Trophoblast cell (in vitro differentiated cells and primary cell): ENCODE data around the gene SFXN3.

Source experiments
- DNase-seq, 2 donors: peaks; one replicate each; pipeline ENCODE4 v3.0.0-alpha.2; 2016
- H2AFZ ChIP-seq: 2 replicates; pipeline ENCODE4 v1.6.1; 2013; ENCODE audit warnings: low read length, moderate library complexity, mild to moderate bottlenecking; ENCODE audit not compliant: insufficient read depth, poor library complexity
- H2AK5ac ChIP-seq: 2 replicates; pipeline ENCODE4 v1.6.1; 2013; ENCODE audit warnings: mild to moderate bottlenecking, low read length
- H2BK120ac ChIP-seq: 2 replicates; pipeline ENCODE4 v1.6.1; 2013; ENCODE audit warnings: low read length, mild to moderate bottlenecking, moderate library complexity; ENCODE audit not compliant: insufficient read depth, poor library complexity
- H2BK12ac ChIP-seq: 2 replicates; pipeline ENCODE4 v1.6.1; 2013; ENCODE audit warnings: mild to moderate bottlenecking, low read length, moderate library complexity
- H2BK5ac ChIP-seq: 2 replicates; pipeline ENCODE4 v1.6.1; 2013; ENCODE audit warnings: low read length, low read depth, moderate library complexity, mild to moderate bottlenecking; ENCODE audit not compliant: poor library complexity
- H3K14ac ChIP-seq: 2 replicates; pipeline ENCODE4 v1.6.1; 2013; ENCODE audit warnings: mild to moderate bottlenecking, low read length
- H3K18ac ChIP-seq: 2 replicates; pipeline ENCODE4 v1.6.1; 2013; ENCODE audit warnings: mild to moderate bottlenecking, low read length
- H3K23ac ChIP-seq: 2 replicates; pipeline ENCODE4 v1.6.1; 2013; ENCODE audit warnings: low read length
- H3K27ac ChIP-seq: 2 replicates; pipeline ENCODE4 v1.5.1; 2013; ENCODE audit warnings: low read depth, mild to moderate bottlenecking, inconsistent platforms, low read length, moderate library complexity
- H3K27me3 ChIP-seq: 2 replicates; pipeline ENCODE4 v1.6.1; 2013; ENCODE audit warnings: inconsistent platforms, mild to moderate bottlenecking, low read length, moderate library complexity; ENCODE audit not compliant: insufficient read depth
- H3K36me3 ChIP-seq, 2 experiments: 1 replicate in 1 of 2; 2 replicates in 1 of 2; pipeline ENCODE4 v1.6.1; 2013; ENCODE audit warnings: low read length in 2 of 2, mild to moderate bottlenecking in 2 of 2, moderate library complexity in 1 of 2; ENCODE audit not compliant: insufficient read depth in 2 of 2, control insufficient read depth in 1 of 2
- H3K4ac ChIP-seq: 2 replicates; pipeline ENCODE4 v1.6.1; 2013; ENCODE audit warnings: low read depth, mild to moderate bottlenecking, low read length, moderate library complexity
- H3K4me1 ChIP-seq, 2 experiments: 1 replicate in 1 of 2; 2 replicates in 1 of 2; pipeline ENCODE4 v1.6.1; 2013; ENCODE audit warnings: low read length in 2 of 2, mild to moderate bottlenecking in 2 of 2, moderate library complexity in 1 of 2; ENCODE audit not compliant: insufficient read depth in 2 of 2, control insufficient read depth in 1 of 2
- H3K4me2 ChIP-seq: 2 replicates; pipeline ENCODE4 v1.6.1; 2013; ENCODE audit warnings: inconsistent platforms, mild to moderate bottlenecking, low read length, moderate library complexity
- H3K4me3 ChIP-seq: 2 replicates; pipeline ENCODE4 v1.5.1; 2013; ENCODE audit warnings: mild to moderate bottlenecking, low read depth, low read length, inconsistent platforms
- H3K79me1 ChIP-seq: one replicate; pipeline ENCODE4 v1.6.1; 2013; ENCODE audit warnings: low read length
- H3K79me2 ChIP-seq: 2 replicates; pipeline ENCODE4 v1.6.1; 2013; ENCODE audit warnings: low read length, mild to moderate bottlenecking; ENCODE audit not compliant: control insufficient read depth, insufficient read depth, poor library complexity
- H3K9ac ChIP-seq: 2 replicates; pipeline ENCODE4 v1.6.1; 2013; ENCODE audit warnings: mild to moderate bottlenecking, low read length
- H3K9me3 ChIP-seq: 2 replicates; pipeline ENCODE4 v1.6.1; 2013; ENCODE audit warnings: low read depth, mild to moderate bottlenecking, control low read depth, inconsistent platforms, low read length; ENCODE audit not compliant: insufficient read depth
- H4K12ac ChIP-seq: 2 replicates; pipeline ENCODE4 v1.6.1; 2013; ENCODE audit warnings: low read depth, mild to moderate bottlenecking, low read length, moderate library complexity
- H4K8ac ChIP-seq: 2 replicates; pipeline ENCODE4 v1.6.1; 2013; ENCODE audit warnings: low read depth, mild to moderate bottlenecking, low read length, moderate library complexity
- H4K91ac ChIP-seq: one replicate; pipeline ENCODE4 v1.6.1; 2013; ENCODE audit warnings: low read depth, mild to moderate bottlenecking, low read length, moderate library complexity
- WGBS: extraction: QIAGEN DNeasy Blood & Tissue Kit; methylation state at CpG from one replicate; pipeline ENCODE4 v1.1.7; 2013; ENCODE audit warnings: missing lambda C conversion rate; ENCODE audit not compliant: insufficient read length, insufficient coverage; ENCODE audit errors: extremely low coverage; 5-methylcytosine and 5-hydroxymethylcytosine counted together

Gene SFXN3

DNA sequence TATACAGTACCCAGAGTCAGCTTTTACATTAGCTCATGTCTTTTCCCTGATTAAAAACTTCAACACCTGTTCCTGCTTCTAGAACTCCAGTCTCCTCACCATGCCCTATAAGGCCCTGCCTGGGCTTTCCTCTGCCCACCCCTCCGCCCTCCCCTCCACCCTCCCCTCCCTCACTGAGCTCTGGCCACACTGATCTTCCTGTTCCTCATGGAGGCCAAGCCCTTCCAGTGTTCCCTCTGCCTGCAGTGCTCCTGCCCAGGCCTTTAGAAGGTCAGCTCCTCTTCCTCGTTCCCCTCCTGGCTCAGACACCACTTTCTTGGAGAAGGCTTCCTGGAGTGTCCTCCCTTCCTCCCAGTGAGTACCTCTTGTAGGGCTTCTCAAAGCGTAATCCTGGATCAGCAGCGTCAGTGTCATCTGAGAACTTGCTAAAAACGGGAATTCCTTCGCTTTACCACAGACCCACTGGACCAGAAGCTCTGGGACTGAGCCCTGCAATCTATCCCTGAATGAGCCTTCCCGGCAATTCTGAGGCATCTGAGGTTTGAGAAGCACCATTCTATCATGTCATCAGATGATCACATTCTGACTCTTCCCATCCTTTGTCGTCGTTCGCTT, 3.8 kb upstream of the SFXN3 start:
- no peak overlapping the region for H2AFZ ChIP-seq
- no CpG with 5 or more reads among the region's 10 CpGs for whole genome bisulfite sequencing

GRCh38 chr10:101028446-101029337, 2.3 kb upstream of the SFXN3 start:
- DNase-seq = peak in 1 of 2 donors; percentile 14
- Histone ChIP-seq H4K91ac (no peak overlapping the region), H3K23ac (no peak overlapping the region), H3K27ac (no peak overlapping the region), H3K9ac (no peak overlapping the region), H2AK5ac (no peak overlapping the region), H3K27me3 (no peaks in the 10 kb centered on the region), H3K79me1 (peaks cover 9% of the 10 kb centered on the region), H2BK12ac (no peak overlapping the region), H3K14ac (no peak overlapping the region), H3K4me3 (no peak overlapping the region), H3K79me2 (no peaks in the 10 kb centered on the region), H3K36me3 (no peaks in the 10 kb centered on the region), H3K9me3 (no peaks in the 10 kb centered on the region), H3K18ac (no peak overlapping the region), H4K8ac (no peak overlapping the region), H2BK120ac (no peak overlapping the region), H4K12ac (no peak overlapping the region), H2AFZ (no peak overlapping the region), H3K4ac (no peak overlapping the region), H3K4me2 (no peak overlapping the region), H3K4me1 (peaks cover 17 to 25% of the 10 kb centered on the region in 2 experiments), H2BK5ac (no peak overlapping the region)
- no CpG with 5 or more reads among the region's 7 CpGs for WGBS

More for the DNA sequence above, 3.8 kb upstream of the SFXN3 start:
- no peak overlapping the region for H2BK120ac ChIP-seq
- H3K79me2 ChIP-seq = no peaks in the 10 kb centered on the region
- no peak overlapping the region for H2BK12ac ChIP-seq
- H2BK5ac ChIP-seq = no peak overlapping the region
- peaks cover 14 to 21% of the 10 kb centered on the region in 2 experiments for H3K4me1 ChIP-seq
- no peak overlapping the region for H3K14ac ChIP-seq
- no peak overlapping the region for H3K4ac ChIP-seq
- H3K4me3 ChIP-seq = no peak overlapping the region
- H3K27ac ChIP-seq = no peak overlapping the region
- no peak overlapping the region for H2AK5ac ChIP-seq
- H3K18ac ChIP-seq = no peak overlapping the region
- DNase-seq = no peak
- H3K9ac ChIP-seq = no peak overlapping the region
- H3K9me3 ChIP-seq = no peaks in the 10 kb centered on the region
- H3K4me2 ChIP-seq = no peak overlapping the region
- H3K79me1 ChIP-seq = peaks cover 3% of the 10 kb centered on the region
- no peak overlapping the region for H4K8ac ChIP-seq
- no peaks in the 10 kb centered on the region for H3K36me3 ChIP-seq
- no peak overlapping the region for H4K91ac ChIP-seq
- no peaks in the 10 kb centered on the region for H3K27me3 ChIP-seq
- no peak overlapping the region for H3K23ac ChIP-seq
- no peak overlapping the region for H4K12ac ChIP-seq

DNA sequence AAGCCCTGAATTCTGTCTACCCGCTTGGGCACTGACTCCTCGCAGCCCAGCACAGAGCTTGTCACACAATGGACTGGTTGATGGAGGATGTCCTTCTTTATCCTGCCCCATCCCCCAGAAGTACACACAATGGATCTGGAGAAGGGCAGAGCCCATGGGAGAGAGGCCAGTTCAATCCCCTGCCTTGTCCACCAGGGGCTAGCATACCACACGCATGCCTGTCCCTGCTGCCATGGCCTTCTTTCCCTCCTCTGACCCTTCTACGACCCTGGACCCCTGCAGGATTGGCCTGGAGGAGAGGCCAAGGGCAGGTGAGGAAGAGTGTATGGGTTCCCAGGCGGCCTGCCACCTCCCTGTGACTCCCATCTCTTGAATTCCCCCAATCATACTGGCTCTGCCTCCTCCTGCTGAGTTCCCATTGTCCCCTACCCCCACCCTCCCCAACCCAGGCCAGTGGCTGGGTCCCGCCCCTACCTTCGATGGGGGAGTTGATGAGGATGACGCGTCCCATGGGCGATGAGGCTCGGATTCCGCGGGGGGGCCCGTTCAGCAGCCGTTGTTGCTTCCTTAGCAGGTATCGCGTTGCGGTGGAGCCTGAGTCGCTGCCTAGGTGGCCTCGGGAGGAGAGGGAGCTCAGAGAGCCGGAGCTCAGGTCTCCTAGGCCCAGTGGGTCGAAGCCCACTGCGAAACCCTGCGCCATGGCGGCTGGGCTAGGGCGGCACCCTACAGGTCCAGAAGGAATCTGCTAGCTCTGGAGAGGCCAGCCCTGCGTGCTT, 1.3 kb upstream of the SFXN3 start:
- no peak overlapping the region for H4K12ac ChIP-seq
- H3K4me1 ChIP-seq = peaks cover 17 to 25% of the 10 kb centered on the region in 2 experiments
- no peak overlapping the region for H2BK12ac ChIP-seq
- no peaks in the 10 kb centered on the region for H3K79me2 ChIP-seq
- no peak overlapping the region for H4K8ac ChIP-seq
- H2AK5ac ChIP-seq = no peak overlapping the region
- H3K18ac ChIP-seq = no peak overlapping the region
- H4K91ac ChIP-seq = no peak overlapping the region
- H3K27me3 ChIP-seq = no peaks in the 10 kb centered on the region
- H3K79me1 ChIP-seq = peaks cover 9% of the 10 kb centered on the region
- no peak overlapping the region for H3K27ac ChIP-seq
- H3K4me3 ChIP-seq = no peak overlapping the region
- no peak overlapping the region for H3K14ac ChIP-seq
- no peak overlapping the region for H3K4me2 ChIP-seq
- H2AFZ ChIP-seq = no peak overlapping the region
- WGBS = no CpG with 5 or more reads among the region's 27 CpGs
- H2BK120ac ChIP-seq = no peak overlapping the region
- H2BK5ac ChIP-seq = no peak overlapping the region
- H3K9ac ChIP-seq = no peak overlapping the region
- no peaks in the 10 kb centered on the region for H3K36me3 ChIP-seq
- H3K23ac ChIP-seq = no peak overlapping the region
- no peaks in the 10 kb centered on the region for H3K9me3 ChIP-seq
- DNase-seq = no peak
- no peak overlapping the region for H3K4ac ChIP-seq

DNA sequence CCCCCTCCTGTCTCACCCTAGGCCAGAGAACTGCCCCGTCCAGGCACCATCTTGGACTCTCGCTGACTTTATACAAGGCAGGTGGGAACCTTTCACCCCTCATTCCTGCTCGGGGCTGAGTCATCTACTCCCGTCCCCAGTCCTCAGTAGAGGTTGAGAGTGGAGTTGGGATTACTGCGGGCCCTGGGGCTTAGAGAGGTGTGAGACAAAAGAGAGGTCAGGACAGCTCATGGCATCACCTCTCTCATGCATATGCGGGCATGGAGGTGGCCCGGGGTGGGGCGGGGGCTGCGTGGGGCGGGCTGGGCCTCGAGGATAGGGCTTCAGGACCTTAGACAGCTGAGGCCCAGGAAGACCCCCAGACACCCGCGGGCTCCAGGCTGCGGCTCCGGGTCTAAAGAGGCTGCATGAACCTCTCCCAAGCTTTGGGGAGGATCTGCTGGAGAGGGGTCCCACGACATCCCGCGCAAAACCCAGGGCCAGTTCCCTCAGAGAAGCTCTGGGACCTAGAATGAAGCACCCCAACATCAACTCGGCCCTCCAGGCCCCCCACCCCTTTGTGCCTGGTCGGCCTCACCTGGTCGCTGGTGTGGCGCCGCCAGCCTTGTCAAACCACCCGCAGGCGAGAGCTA, 422 bp upstream of the SFXN3 start:
- Histone ChIP-seq H3K9ac (no peak overlapping the region), H2BK5ac (no peak overlapping the region), H3K27me3 (no peaks in the 10 kb centered on the region), H3K4me1 (peaks cover 17 to 25% of the 10 kb centered on the region in 2 experiments), H3K18ac (no peak overlapping the region), H4K12ac (no peak overlapping the region), H4K8ac (no peak overlapping the region), H2BK12ac (no peak overlapping the region), H3K14ac (no peak overlapping the region), H3K23ac (no peak overlapping the region), H4K91ac (no peak overlapping the region), H3K4me3 (peak overlapping the region; percentile 10), H2AFZ (no peak overlapping the region), H2AK5ac (no peak overlapping the region), H3K9me3 (no peaks in the 10 kb centered on the region), H3K79me2 (no peaks in the 10 kb centered on the region), H2BK120ac (no peak overlapping the region), H3K27ac (no peak overlapping the region), H3K4me2 (peak overlapping the region; percentile 82), H3K4ac (no peak overlapping the region), H3K36me3 (peaks cover 4% of the 10 kb centered on the region in 2 experiments), H3K79me1 (peaks cover 9% of the 10 kb centered on the region)
- no CpG with 5 or more reads among the region's 25 CpGs for WGBS
- peak; percentile 93 to 94 for DNase-seq
